GM23248 (cell line): ENCODE results near the gene FADS1.

Source experiments
- EZH2 ChIP-seq: fragments of 200-600 bp; sonication (generic); IDR thresholded peaks from 2 replicates; pipeline ENCODE4 v1.6.1; 2018; ENCODE audit warnings: antibody characterized with exemption, mild to moderate bottlenecking; ENCODE audit not compliant: insufficient read depth, poor library complexity, severe bottlenecking
- EZH2phosphoT487 ChIP-seq: fragments of 200-600 bp; sonication (generic); IDR thresholded peaks from 2 replicates; pipeline ENCODE4 v1.6.1; 2018; ENCODE audit warnings: antibody characterized with exemption, moderate library complexity, mild to moderate bottlenecking, low read depth; ENCODE audit not compliant: insufficient read depth

DNA sequence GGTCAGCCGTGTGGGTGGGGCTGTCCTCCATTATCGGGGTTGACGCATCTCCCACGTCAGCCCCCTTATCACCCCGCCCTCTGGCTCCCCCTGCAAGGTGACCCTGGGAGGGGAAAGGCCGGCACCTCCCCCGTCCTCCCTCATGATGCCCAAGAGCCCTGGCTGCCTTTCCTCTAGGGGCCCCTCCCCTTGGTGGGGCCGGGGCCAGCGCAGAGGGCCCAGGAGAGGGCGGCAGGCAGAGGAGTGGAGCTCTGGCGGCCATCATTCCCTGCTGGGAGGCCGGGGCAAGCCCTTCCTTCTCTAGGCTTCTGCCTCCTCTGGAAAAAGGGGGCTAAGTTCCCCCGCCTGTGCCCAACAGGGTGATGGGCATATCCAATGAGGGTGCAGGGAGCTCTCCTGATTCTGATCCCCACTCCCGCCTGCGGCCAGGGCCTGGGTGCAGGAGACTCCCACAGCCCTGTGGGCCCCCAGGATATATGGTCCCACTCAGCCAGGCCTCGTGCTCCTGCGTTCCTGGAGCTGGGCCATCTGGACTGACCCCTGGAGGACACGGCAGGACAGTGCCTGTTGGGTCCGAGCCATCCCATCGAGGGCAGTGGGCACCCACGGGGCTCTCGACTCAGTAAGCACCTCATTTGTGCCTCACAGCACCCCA is 52.1 kb downstream of the FADS1 start:
- TF ChIP-seq EZH2 (no peak), EZH2phosphoT487 (no peak)
